GM19324 (cell line): ENCODE measurements around the gene PPP1R9A.
"Not testable (repeated sequence)": the region's sequence is repeated elsewhere in the genome, so short reads cannot be mapped to it uniquely, and the experiment has no call there.

Experiments
- ATAC-seq: cut with Tn5 transposase; IDR thresholded peaks from one replicate; pipeline ENCODE4 v1.9.1; 2021; ENCODE audit warnings: mild to moderate bottlenecking, moderate library complexity; ENCODE audit not compliant: unreplicated experiment, low FRiP score

PPP1R9A gene

GRCh38 chr7:94971051-94971867 is 63.9 kb downstream of the PPP1R9A start:
- ATAC-seq = no peak

DNA sequence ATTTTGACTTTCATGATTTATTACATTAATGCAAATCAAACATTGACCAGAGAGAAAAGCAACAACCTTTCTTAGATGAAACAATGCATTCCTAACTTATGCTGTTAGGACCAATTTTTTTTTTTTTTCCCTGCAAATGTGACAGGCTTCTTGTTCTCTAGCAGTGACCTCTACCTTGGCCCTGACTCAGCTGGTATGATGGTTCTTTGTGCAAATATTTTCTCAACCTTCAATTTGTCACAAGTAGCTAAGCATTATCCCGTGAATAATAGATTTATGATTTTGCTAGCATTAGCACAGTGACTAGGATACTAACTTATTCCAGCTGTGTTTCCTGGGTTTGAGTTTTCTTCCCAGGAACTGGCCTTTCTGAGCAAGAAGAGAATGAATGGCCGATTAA is 64.9 kb downstream of the PPP1R9A start:
- no peak for ATAC-seq

GRCh38 chr7:94973844-94974243 is 66.5 kb downstream of the PPP1R9A start:
- ATAC-seq = no peak

DNA sequence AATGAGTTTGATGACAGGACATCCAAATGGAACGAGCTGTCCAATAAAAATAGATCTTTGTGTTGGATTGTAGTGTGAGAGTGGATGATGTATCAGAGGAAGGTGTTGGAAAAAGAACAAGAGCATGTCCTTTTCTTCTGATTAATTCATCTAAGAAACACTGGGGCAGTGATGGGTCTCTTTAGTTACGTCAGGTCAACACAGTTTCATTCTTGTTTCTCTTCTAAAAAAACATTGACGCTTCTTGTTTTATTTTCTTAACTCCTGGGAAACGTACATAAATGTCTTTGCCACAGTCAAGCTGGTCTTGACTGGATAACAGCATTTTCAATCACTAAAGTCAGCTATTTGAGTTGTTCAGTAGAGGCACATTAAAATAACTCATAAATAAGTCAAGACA is 67.0 kb downstream of the PPP1R9A start:
- ATAC-seq = no peak

GRCh38 chr7:94975336-94975735 is 67.9 kb downstream of the PPP1R9A start:
- ATAC-seq = no peak

DNA sequence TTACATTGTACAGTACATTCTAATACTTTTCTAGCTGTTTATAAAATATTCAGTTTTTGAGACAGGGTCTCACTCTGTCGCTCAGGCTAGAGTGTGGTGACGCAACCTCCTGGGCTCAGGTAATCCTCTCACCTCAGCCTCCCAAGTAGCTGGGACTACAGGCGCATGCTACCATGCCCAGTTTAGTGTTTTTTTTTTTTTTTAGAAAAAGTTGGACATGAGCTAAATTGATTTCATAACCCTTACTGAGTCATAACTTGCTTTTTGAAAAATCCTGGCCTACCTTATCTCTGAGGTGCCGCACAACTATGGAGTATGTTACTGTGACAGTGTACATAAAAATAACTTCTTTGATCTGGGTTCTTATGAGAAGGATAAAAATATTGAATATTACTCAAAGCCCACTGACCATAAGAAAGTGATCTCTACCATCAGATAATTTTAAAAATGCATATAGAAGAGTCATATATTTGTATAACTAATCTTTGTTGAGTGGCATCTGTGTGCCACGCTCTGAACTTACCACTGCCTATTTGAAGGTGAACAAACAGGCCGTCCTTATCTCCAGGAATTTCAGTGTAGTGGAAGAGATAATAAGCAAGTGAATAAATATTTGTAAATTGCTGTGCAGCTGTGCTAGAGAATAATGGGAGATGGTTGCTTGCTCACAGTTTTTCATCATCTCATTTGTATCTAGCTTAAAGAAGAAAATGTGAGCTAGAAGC is 73.2 kb downstream of the PPP1R9A start:
- no peak for ATAC-seq

- ATAC-seq = no peak
These were observed 88.5 kb downstream of the PPP1R9A start for GRCh38 chr7:94995921-94996320.

DNA sequence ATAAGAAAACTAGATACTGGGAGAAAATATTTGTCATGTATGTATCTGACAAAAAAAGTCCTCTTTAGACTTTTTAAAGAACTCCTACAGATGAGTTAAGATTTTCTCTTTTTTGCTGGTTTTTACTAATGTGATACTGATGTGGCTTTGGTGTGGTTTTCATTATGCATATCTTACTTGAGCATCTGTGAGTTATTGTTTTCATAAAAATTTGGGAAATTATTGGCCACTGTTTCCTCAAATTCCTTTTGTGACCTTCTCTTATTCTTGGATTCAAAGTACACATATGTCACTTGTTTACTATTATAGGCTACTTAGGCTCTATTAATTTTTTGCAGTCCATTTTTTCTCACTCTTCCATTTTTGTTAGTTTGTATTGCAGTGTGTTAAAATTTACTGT is 89.0 kb downstream of the PPP1R9A start:
- no peak for ATAC-seq

DNA sequence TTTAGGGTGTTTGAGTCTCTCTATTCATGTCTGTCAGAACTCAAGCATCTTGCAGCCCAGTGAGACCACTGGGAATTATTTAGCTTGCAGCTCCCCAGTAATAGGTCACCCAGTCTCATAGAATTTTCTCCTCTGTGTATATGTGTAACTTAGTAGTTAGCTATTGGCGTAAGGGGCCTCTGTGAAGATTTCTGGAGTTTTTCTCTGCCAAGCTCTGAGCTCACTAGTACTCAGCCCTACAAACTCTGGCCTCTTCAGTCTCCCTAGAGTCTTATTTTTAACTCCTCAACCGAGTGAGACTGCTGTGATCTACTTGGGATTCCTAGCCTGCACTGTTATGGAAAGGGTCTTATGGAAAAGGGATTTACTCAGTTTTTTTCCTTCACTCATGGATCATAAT is 90.2 kb downstream of the PPP1R9A start:
- ATAC-seq = no peak

DNA sequence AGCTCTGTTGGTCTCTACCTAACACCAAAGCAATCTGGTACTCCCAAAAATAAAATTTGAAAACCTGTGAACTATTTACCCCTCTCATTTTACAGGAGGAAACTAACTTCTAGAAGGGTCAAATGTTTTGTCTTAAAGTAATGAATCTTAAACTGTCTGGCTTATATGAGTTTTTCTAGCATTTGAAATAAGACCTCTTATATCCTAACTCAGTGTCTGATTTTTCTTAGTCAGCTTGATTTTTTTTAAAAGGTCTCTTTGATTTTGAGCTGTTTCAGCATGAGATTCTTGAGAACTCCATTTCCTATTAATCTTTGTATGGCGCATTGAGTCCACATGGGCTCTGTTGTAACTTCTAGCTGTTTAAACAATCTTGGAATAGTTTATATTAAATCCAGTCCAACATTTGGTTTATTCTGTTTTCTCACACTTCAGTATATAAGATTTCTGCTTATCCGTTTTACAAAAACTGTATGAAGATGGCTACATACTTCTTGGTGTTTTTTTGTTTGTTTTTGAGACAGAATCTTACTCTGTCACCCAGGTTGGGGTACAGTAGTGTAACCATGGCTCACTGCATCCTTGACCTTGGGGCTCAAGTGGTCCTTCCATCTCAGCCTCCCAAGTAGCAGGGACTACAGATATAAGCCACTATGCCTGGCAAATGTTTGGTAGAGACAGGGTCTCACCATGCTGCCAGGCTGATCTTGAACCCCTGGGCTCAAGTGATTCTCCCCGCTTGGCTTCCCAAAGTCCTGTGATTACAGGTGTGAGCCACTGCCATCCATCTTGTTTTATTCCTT is 91.1 kb downstream of the PPP1R9A start:
- ATAC-seq = no peak

DNA sequence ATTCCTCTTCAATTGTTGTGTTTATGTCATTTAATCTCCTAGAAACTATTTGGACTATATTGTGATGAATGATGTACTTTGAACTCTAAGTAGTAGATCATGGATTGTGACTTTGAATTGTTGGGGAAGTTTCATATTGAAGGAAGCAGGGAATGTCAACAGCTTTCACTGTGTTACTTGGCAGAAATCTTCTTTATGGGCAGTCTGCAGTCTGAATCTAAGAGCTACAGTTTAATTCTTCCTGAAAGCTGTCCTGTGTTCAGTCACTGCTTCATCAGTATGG is 91.6 kb downstream of the PPP1R9A start:
- no peak for ATAC-seq

DNA sequence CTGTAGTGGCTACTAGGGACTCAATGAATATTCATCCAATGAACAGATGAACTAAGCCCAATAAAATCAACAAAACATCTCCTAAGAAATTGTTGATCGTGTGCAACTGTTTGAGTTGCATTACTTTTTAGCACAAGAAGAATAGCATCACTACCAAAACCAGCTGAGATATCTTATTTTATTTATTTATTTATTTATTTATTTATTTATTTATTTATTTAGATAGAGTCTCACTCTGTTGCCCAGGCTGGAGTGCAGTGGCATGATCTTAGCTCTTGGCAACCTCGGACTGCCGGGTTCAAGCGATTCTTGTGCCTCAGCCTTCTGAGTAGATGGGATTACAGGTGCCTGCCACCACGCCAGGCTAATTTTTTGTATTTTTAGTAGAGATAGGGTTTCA is 92.2 kb downstream of the PPP1R9A start:
- not testable (repeated sequence) for ATAC-seq

GRCh38 chr7:95001258-95001657 is 93.9 kb downstream of the PPP1R9A start:
- ATAC-seq = no peak

GRCh38 chr7:95001815-95002561 is 94.6 kb downstream of the PPP1R9A start:
- ATAC-seq = no peak

- no peak for ATAC-seq
These were observed 95.4 kb downstream of the PPP1R9A start for GRCh38 chr7:95002775-95003174.

DNA sequence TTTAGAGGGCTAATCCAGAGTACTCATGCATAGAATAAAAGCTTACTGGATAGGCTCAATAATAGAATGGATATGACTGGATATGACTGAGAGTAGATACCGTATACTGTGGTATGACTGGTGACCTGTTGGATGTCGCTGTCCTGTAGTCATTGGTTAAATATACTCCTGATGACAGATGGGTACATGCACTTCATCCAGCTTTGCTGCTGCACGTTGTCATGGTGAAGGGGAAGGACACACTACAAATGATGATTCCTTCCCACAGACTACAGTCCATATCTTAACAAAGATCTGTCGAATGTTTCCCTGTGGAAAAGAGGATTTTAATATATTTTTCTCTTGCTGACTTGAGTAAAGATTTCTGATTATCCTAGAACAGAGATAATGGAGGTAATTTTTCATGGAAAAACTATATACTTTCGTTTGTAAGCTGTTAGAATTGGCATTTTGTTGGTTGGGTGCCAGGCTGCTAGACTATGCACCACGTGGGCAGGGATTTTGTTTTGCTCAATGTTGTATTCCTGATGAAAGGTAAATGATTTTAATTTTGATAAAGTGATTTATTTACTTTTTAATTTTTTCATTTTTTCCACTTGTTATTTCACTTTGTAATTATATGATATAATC is 97.3 kb downstream of the PPP1R9A start:
- no peak for ATAC-seq

DNA sequence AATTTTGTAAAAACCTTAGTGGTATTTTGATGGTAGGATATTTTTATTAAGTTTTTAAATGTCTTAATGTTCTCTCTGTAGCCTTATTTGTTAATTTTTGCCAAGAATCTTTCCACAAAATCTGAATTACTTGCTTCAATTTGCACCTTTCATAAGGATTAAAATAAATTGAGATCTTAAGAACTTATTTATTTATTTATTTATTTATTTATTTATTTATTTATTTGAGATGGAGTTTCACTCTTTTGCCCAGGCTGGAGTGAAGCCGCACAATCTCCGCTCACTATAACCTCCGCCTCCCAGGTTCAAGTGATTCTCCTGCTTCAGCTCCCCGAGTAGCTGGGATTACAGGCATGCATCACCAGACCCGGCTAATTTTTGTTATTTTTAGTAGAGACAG is 98.6 kb downstream of the PPP1R9A start:
- ATAC-seq = no peak

DNA sequence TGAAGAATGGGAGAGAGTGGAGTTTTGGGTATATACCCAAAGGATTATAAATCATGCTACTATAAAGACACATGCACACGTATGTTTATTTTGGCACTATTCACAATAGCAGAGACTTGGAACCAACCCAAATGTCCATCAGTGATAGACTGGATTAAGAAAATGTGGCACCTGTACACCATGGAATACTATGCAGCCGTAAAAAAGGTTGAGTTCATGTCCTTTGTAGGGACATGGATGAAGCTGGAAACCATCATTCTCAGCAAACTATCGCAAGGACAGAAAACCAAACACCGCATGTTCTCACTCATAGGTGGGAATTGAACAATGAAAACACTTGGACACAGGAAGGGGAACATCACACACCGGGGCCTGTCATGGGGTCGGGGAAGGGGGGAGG is 101.4 kb downstream of the PPP1R9A start:
- not testable (repeated sequence) for ATAC-seq

- ATAC-seq = no peak
These were observed 103.9 kb downstream of the PPP1R9A start for GRCh38 chr7:95011146-95011928.
